SK-N-SH (cell line): Measurements from ENCODE around the gene ZNF396. TPM values are rescaled to one million over a fixed set of nuclear protein-coding genes. Genes with fewer than 3 reads are reported as not detected.

Experiments
- CTCF ChIA-PET: fragments of 300-600, 350-600 bp; formaldehyde crosslinking; extraction: SDS; loops from one replicate; lab custom pipeline; 2021; lab: Yijun Ruan, JAX
- POLR2A ChIA-PET: fragments of 350-600 bp; sonication (Branson Sonifier 250); formaldehyde crosslinking; extraction: SDS; loops from one replicate; lab custom pipeline; 2020; ENCODE audit warnings: antibody characterized with exemption, inconsistent platforms; lab: Yijun Ruan, JAX
- DNase-seq: peaks from one replicate; pipeline ENCODE4 v3.0.0; 2012
- H2AFZ ChIP-seq: fragments of 200-600 bp; sonication (generic); 2 replicates; pipeline ENCODE4 v1.8.1; 2016; ENCODE audit warnings: antibody characterized with exemption, mild to moderate bottlenecking, low read depth
- H3F3A ChIP-seq: fragments of 200-600 bp; sonication (generic); replicated peaks from 2 replicates; pipeline ENCODE3; 2016; ENCODE audit warnings: antibody characterized with exemption, mild to moderate bottlenecking; ENCODE audit not compliant: insufficient read depth
- H3K27ac ChIP-seq, 2 experiments: fragments of 200-500 bp in 1 of 2; fragments of 200-600 bp in 1 of 2; sonication (Bioruptor generic) in 1 of 2; sonication (generic), shearing (Covaris generic) in 1 of 2; 2 replicates each; pipeline versions ENCODE4 v1.5.1 to v1.6.1; 2014 to 2016; ENCODE audit warnings: low read depth in 2 of 2, inconsistent platforms in 1 of 2, low read length in 1 of 2, mild to moderate bottlenecking in 1 of 2, mixed read lengths in 1 of 2
- H3K27me3 ChIP-seq: fragments of 200-600 bp; sonication (generic), shearing (Covaris generic); 2 replicates; pipeline ENCODE4 v1.6.1; 2016; ENCODE audit warnings: mixed run types; ENCODE audit not compliant: insufficient read depth
- H3K36me3 ChIP-seq, 2 experiments: fragments of 200-500 bp in 1 of 2; fragments of 200-600 bp in 1 of 2; sonication (Bioruptor generic) in 1 of 2; sonication (generic) in 1 of 2; replicated peaks in 1 of 2; 2 replicates each; pipeline versions ENCODE3 to v1.5.1; 2014 to 2016; ENCODE audit warnings: low read length in 1 of 2, mild to moderate bottlenecking in 1 of 2; ENCODE audit not compliant: insufficient read depth in 2 of 2, control insufficient read depth in 1 of 2
- H3K4me1 ChIP-seq, 2 experiments: fragments of 200-500 bp in 1 of 2; fragments of 200-600 bp in 1 of 2; sonication (Bioruptor generic) in 1 of 2; sonication (generic), shearing (Covaris generic) in 1 of 2; 2 replicates each; pipeline versions ENCODE4 v1.5.1 to v1.6.1; 2014 to 2016; ENCODE audit warnings: low read depth in 1 of 2, low read length in 1 of 2, mixed run types in 1 of 2; ENCODE audit not compliant: insufficient read depth in 2 of 2, control insufficient read depth in 1 of 2
- H3K4me2 ChIP-seq: fragments of 200-600 bp; sonication (generic), shearing (Covaris generic); 2 replicates; pipeline ENCODE4 v1.6.1; 2017; ENCODE audit warnings: mixed run types
- H3K4me3 ChIP-seq, 2 experiments: fragments of 200-500 bp in 1 of 2; fragments of 200-600 bp in 1 of 2; sonication (Bioruptor generic) in 1 of 2; sonication (generic), shearing (Covaris generic) in 1 of 2; 2 replicates each; pipeline versions ENCODE4 v1.5.1 to v1.8.1; 2014 to 2016; ENCODE audit warnings: low read depth in 2 of 2, inconsistent platforms in 1 of 2, low read length in 1 of 2, mild to moderate bottlenecking in 1 of 2, mixed read lengths in 1 of 2, moderate library complexity in 1 of 2
- H3K79me2 ChIP-seq: fragments of 200-600 bp; sonication (generic); 2 replicates; pipeline ENCODE4 v1.8.1; 2017; ENCODE audit warnings: mild to moderate bottlenecking; ENCODE audit not compliant: insufficient read depth
- H3K9ac ChIP-seq: fragments of 200-600 bp; sonication (generic); 2 replicates; pipeline ENCODE4 v1.6.1; 2017; ENCODE audit warnings: mixed run types
- H3K9me2 ChIP-seq: fragments of 200-600 bp; sonication (generic); 2 replicates; pipeline ENCODE4 v1.6.1; 2017; ENCODE audit warnings: mixed run types
- H3K9me3 ChIP-seq: fragments of 200-600 bp; sonication (generic); 2 replicates; pipeline ENCODE4 v1.6.1; 2017; ENCODE audit warnings: mixed run types, mild to moderate bottlenecking, moderate library complexity
- H4K20me1 ChIP-seq: fragments of 200-600 bp; sonication (generic); 2 replicates; pipeline ENCODE4 v1.6.1; 2017; ENCODE audit warnings: mild to moderate bottlenecking, mixed run types; ENCODE audit not compliant: insufficient read depth
- CHD2 ChIP-seq: fragments of 150-350 bp; IDR thresholded peaks from 2 replicates; pipeline ENCODE4 v1.6.1; 2018; ENCODE audit warnings: low read length; ENCODE audit not compliant: partially characterized antibody
- ELF1 ChIP-seq: IDR thresholded peaks from 2 replicates; pipeline ENCODE4 v1.4.0; 2012
- EP300 ChIP-seq, 2 experiments: IDR thresholded peaks; 2 replicates each; pipeline versions ENCODE4 v1.4.0 to v1.6.1; 2012; ENCODE audit warnings: borderline replicate concordance in 1 of 2, low read depth in 1 of 2, low read length in 1 of 2
- EZH2phosphoT487 ChIP-seq: fragments of 200-600 bp; sonication (generic); IDR thresholded peaks from 2 replicates; pipeline ENCODE4 v1.6.1; 2017; ENCODE audit warnings: low read depth, mixed run types, mild to moderate bottlenecking, antibody characterized with exemption, moderate library complexity, borderline replicate concordance
- FOXM1 ChIP-seq: IDR thresholded peaks from 2 replicates; pipeline ENCODE4 v1.4.0; 2012; ENCODE audit warnings: low read depth, mild to moderate bottlenecking
- IRF3 ChIP-seq: fragments of 150-350 bp; IDR thresholded peaks from 2 replicates; pipeline ENCODE4 v1.6.1; 2016; ENCODE audit warnings: mild to moderate bottlenecking, low read depth, low read length
- MEF2A ChIP-seq: IDR thresholded peaks from 2 replicates; pipeline ENCODE4 v1.4.0; 2012; ENCODE audit warnings: low read depth, borderline replicate concordance
- NFIC ChIP-seq: IDR thresholded peaks from 2 replicates; pipeline ENCODE4 v1.4.0; 2012; ENCODE audit warnings: borderline replicate concordance
- NRF1 ChIP-seq: IDR thresholded peaks from 2 replicates; pipeline ENCODE4 v1.6.1; 2012; ENCODE audit warnings: low read depth, mild to moderate bottlenecking, low read length
- POLR2AphosphoS5 ChIP-seq: IDR thresholded peaks from 2 replicates; pipeline ENCODE4 v1.6.1; 2012; ENCODE audit warnings: low read depth, low read length
- RAD21 ChIP-seq: IDR thresholded peaks from 2 replicates; pipeline ENCODE4 v1.6.1; 2012; ENCODE audit warnings: mild to moderate bottlenecking, low read length
- RCOR1 ChIP-seq: fragments of 150-350 bp; IDR thresholded peaks from 2 replicates; pipeline ENCODE4 v1.6.1; 2017; ENCODE audit warnings: antibody characterized with exemption, low read length
- RFX5 ChIP-seq: IDR thresholded peaks from 2 replicates; pipeline ENCODE4 v1.6.1; 2012; ENCODE audit warnings: mild to moderate bottlenecking, improper control_type of control experiment, low read length
- RXRA ChIP-seq: IDR thresholded peaks from 2 replicates; pipeline ENCODE4 v1.4.0; 2012; ENCODE audit warnings: low read depth, mild to moderate bottlenecking, borderline replicate concordance
- SIN3A ChIP-seq: IDR thresholded peaks from 2 replicates; pipeline ENCODE4 v1.6.1; 2012; ENCODE audit warnings: low read depth, mild to moderate bottlenecking, low read length, moderate library complexity, borderline replicate concordance
- SMC3 ChIP-seq: IDR thresholded peaks from 2 replicates; pipeline ENCODE4 v1.6.1; 2012; ENCODE audit warnings: low read depth, low read length, improper control_type of control experiment
- TEAD4 ChIP-seq: IDR thresholded peaks from 2 replicates; pipeline ENCODE4 v1.4.0; 2012; ENCODE audit warnings: mild to moderate bottlenecking, borderline replicate concordance; ENCODE audit not compliant: insufficient read depth
- USF1 ChIP-seq: IDR thresholded peaks from 2 replicates; pipeline ENCODE4 v1.4.0; 2012; ENCODE audit warnings: low read depth, borderline replicate concordance
- YY1 ChIP-seq: IDR thresholded peaks from 2 replicates; pipeline ENCODE4 v1.4.0; 2012; ENCODE audit warnings: low read depth, mild to moderate bottlenecking
- WGBS: methylation state at CpG from one replicate; pipeline ENCODE4 v1.1.6; 2017; ENCODE audit warnings: low lambda C conversion rate; 5-methylcytosine and 5-hydroxymethylcytosine counted together
- polyA plus RNA-seq, 3 experiments: library from polyadenylated mRNA; depleted of rRNA; stranded (reverse); fragments of >200 nt; gene quantifications; 2 replicates each; pipeline ENCODE4 v1.2.3, GENCODE V29; 2012
- TF ChIP-seq, protein P1 (sequence below): fragments of 200-600 bp; sonication (generic); IDR thresholded peaks from 2 replicates; pipeline ENCODE4 v1.6.1; 2017; ENCODE audit warnings: antibody characterized with exemption, mild to moderate bottlenecking, moderate library complexity

The ZNF396 gene
- polyA plus RNA-seq, 1 of the 3 experiments (the other 2 are of a cell fraction), result 0.41 TPM

- CTCF ChIA-PET, result interaction anchor here (0.6 to 2.6 kb wide), 21 partner anchors 9 to 486 kb away, joined by 3 to 28 read pairs (median 3); partner anchors contain the start of genes ZNF24, ZNF397 and ZSCAN30
- POLR2A ChIA-PET, result interaction anchor here (0.8 kb wide), 1 partner anchor 126 kb away, joined by 3 read pairs; no protein-coding TSS in a partner anchor
- no peak overlapping the region for H3K9ac ChIP-seq
- H3K4me1 ChIP-seq, result peaks cover 0 to 2% of the 10 kb centered on the region in 2 experiments; a peak in 1 of 4 replicates
- no peaks in the 10 kb centered on the region for H3K9me3 ChIP-seq
- no peak overlapping the region for H3K4me2 ChIP-seq
- H3K36me3 ChIP-seq, result no peaks in the 10 kb centered on the region
- no peaks in the 10 kb centered on the region for H3K27me3 ChIP-seq
- no peaks in the 10 kb centered on the region for H4K20me1 ChIP-seq
- TF ChIP-seq RXRA (no peak), SMC3 (peak; percentile 88), CHD2 (peak; percentile 13), POLR2AphosphoS5 (no peak), RAD21 (peak; percentile 73), EP300 (IDR thresholded peaks at IDR 0.05; ENCODE audit: borderline replicate concordance in 1 of 2, low read depth in 1 of 2, low read length in 1 of 2) (no peak), RCOR1 (0 out of 2 replicates have a peak, but pooled peaks have one; percentile 10), IRF3 (no peak), NFIC (no peak), NRF1 (peak; percentile 50; the same call in 1 of the 2 replicates), USF1 (no peak)
- TF ChIP-seq, protein P1, sequence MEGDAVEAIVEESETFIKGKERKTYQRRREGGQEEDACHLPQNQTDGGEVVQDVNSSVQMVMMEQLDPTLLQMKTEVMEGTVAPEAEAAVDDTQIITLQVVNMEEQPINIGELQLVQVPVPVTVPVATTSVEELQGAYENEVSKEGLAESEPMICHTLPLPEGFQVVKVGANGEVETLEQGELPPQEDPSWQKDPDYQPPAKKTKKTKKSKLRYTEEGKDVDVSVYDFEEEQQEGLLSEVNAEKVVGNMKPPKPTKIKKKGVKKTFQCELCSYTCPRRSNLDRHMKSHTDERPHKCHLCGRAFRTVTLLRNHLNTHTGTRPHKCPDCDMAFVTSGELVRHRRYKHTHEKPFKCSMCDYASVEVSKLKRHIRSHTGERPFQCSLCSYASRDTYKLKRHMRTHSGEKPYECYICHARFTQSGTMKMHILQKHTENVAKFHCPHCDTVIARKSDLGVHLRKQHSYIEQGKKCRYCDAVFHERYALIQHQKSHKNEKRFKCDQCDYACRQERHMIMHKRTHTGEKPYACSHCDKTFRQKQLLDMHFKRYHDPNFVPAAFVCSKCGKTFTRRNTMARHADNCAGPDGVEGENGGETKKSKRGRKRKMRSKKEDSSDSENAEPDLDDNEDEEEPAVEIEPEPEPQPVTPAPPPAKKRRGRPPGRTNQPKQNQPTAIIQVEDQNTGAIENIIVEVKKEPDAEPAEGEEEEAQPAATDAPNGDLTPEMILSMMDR, result peak; percentile 71
- H2AFZ ChIP-seq, result 0 out of 2 replicates have a peak overlapping the region, but pooled peaks have one; percentile 11
- no peaks in the 10 kb centered on the region for H3K79me2 ChIP-seq
- peak; percentile 72 for DNase-seq
- no peaks in the 10 kb centered on the region for H3K9me2 ChIP-seq
- H3F3A ChIP-seq, result no peaks in the 10 kb centered on the region
- H3K4me3 ChIP-seq, result peak overlapping the region in 1 of 2 experiments; percentile 25; a peak in 3 of 4 replicates
- no peak overlapping the region; a peak in 1 of 4 replicates for H3K27ac ChIP-seq
- WGBS, result 48% methylated on average over 4 of the region's 4 CpGs
These were observed 22.0 kb downstream of the ZNF396 start for GRCh38 chr18:35355140-35355618.

DNA sequence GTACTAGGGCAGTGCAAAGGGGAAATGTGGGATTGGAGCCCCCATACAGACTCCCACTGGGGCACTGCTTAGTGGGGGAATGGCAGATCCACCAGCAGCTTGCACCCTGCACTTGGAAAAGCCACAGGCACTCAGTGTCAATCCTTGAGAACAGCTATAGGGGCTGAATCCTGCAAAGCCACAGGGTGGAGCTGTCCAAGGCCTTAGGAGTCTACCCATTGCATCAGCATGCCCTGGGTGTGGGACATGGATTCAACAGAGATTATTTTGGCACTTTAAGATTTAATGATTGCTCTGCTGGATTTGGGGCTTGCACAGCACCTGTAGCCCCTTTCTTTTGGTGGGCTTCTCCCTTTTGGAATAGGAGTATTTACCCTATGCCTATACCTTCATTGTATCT, 24.4 kb downstream of the ZNF396 start:
- DNase-seq, result no peak
- ChIA-PET POLR2A (no interaction called here), CTCF (no interaction called here)
- H3F3A ChIP-seq, result no peaks in the 10 kb centered on the region
- no peak overlapping the region for H3K9ac ChIP-seq
- H3K4me3 ChIP-seq, result no peak overlapping the region
- H3K27ac ChIP-seq, result no peak overlapping the region
- peaks cover 0 to 2% of the 10 kb centered on the region in 2 experiments; a peak in 1 of 4 replicates for H3K4me1 ChIP-seq
- no peaks in the 10 kb centered on the region for H4K20me1 ChIP-seq
- H3K4me2 ChIP-seq, result no peak overlapping the region
- no peaks in the 10 kb centered on the region for H3K79me2 ChIP-seq
- H3K9me3 ChIP-seq, result no peaks in the 10 kb centered on the region
- no peaks in the 10 kb centered on the region for H3K27me3 ChIP-seq
- H3K9me2 ChIP-seq, result no peaks in the 10 kb centered on the region
- no peak overlapping the region for H2AFZ ChIP-seq
- no peaks in the 10 kb centered on the region for H3K36me3 ChIP-seq
- TF ChIP-seq USF1, result no peak
- no peak for TF ChIP-seq FOXM1
- TF ChIP-seq RFX5, result no peak
- TF ChIP-seq ELF1, result no peak
- TF ChIP-seq, protein P1, result no peak
- no peak for TF ChIP-seq SMC3
- TF ChIP-seq CHD2, result no peak
- TF ChIP-seq POLR2AphosphoS5, result no peak
- TF ChIP-seq NRF1, result no peak
- no peak for TF ChIP-seq TEAD4
- TF ChIP-seq SIN3A, result no peak
- no peak for TF ChIP-seq MEF2A
- TF ChIP-seq YY1, result no peak
- no peak for TF ChIP-seq RAD21
- no peak for TF ChIP-seq EZH2phosphoT487
